Upper lobe of left lung (tissue), 6 donors: Measurements from ENCODE around the gene SCP2. TPM values are rescaled to one million over a fixed set of nuclear protein-coding genes. Genes with fewer than 3 reads are reported as not detected.
A peak's percentile ranks its signal among the peaks of the same experiment; 100 is the strongest.

Source experiments
- ATAC-seq, 2 donors: fragments of 200-7000 bp; cut with Tn5 transposase; one replicate each; pipeline ENCODE4 v1.9.1; 2022; ENCODE audit warnings: mild to moderate bottlenecking in 2 of 2, moderate library complexity in 2 of 2; ENCODE audit not compliant: low FRiP score in 2 of 2
- DNase-seq, 2 donors: peaks; one replicate each; pipeline ENCODE4 v3.0.0-alpha.2; 2019 to 2020
- H3K27ac ChIP-seq, 4 donors: fragments of 200-600 bp; sonication (generic); one replicate each; pipeline ENCODE4 v1.5.1; 2016 to 2019
- H3K27me3 ChIP-seq, 4 donors: fragments of 200-600 bp; sonication (generic); one replicate each; pipeline ENCODE4 v1.5.1; 2017 to 2019
- H3K36me3 ChIP-seq, 4 donors: fragments of 200-600 bp; sonication (generic); one replicate each; pipeline ENCODE4 v1.5.1; 2016 to 2019
- H3K4me1 ChIP-seq, 4 donors: fragments of 200-600 bp; sonication (generic); one replicate each; pipeline ENCODE4 v1.5.1; 2018 to 2019
- H3K4me3 ChIP-seq, 4 donors: fragments of 200-600 bp; sonication (generic); one replicate each; pipeline ENCODE4 v1.5.1; 2017 to 2019; ENCODE audit warnings: mild to moderate bottlenecking in 2 of 4, moderate library complexity in 1 of 4
- H3K9me3 ChIP-seq, 4 donors: fragments of 200-600 bp; sonication (generic); one replicate each; pipeline ENCODE4 v1.5.1; 2018 to 2019
- CTCF ChIP-seq, 6 experiments: fragments of 450-650 bp in 4 of 6; fragments of 200-600 bp in 2 of 6; sonication (generic) in 2 of 6; IDR thresholded peaks; one replicate each; pipeline ENCODE4 v1.5.1; 2016 to 2019; ENCODE audit warnings: antibody characterized with exemption in 6 of 6
- EP300 ChIP-seq, 4 donors: sonication (generic); formaldehyde crosslinking; IDR thresholded peaks; one replicate each; pipeline ENCODE4 v1.5.1; 2017; ENCODE audit warnings: antibody characterized with exemption in 4 of 4, control low read depth in 2 of 4
- POLR2A ChIP-seq, 4 donors: fragments of 450-650 bp; IDR thresholded peaks; one replicate each; pipeline ENCODE4 v1.5.1; 2016 to 2017; ENCODE audit warnings: antibody characterized with exemption in 4 of 4, mild to moderate bottlenecking in 2 of 4
- POLR2AphosphoS5 ChIP-seq, 2 donors: sonication (generic); formaldehyde crosslinking; IDR thresholded peaks; one replicate each; pipeline ENCODE4 v1.5.1; 2017; ENCODE audit warnings: antibody characterized with exemption in 2 of 2
- WGBS, 2 donors: methylation state at CpG; one replicate each; pipeline ENCODE4 v1.1.5; 2017 to 2018; 5-methylcytosine and 5-hydroxymethylcytosine counted together
- total RNA-seq, 6 donors: library from RNA; depleted of rRNA in 4 of 6; stranded (reverse); fragments of >200 nt in 4 of 6; gene quantifications; one replicate each; pipeline versions ENCODE4 v1.1.0 to v1.2.1, GENCODE V29; 2016 to 2021
- donor health status: DM: no; HTN: no; CAD: no; lungs with moderate emphysema.
- donor health status: DM: no; HTN: yes; CAD: no; lungs with severe emphysema.

The SCP2 gene
- total RNA-seq, 6 donors from 2014 or later = 52.4 to 173 (median 131) TPM

- Histone ChIP-seq H3K4me3 (no peak overlapping the region), H3K9me3 (no peaks in the 10 kb centered on the region), H3K4me1 (peaks cover 3 to 11% (median 6%) of the 10 kb centered on the region in 4 donors), H3K27me3 (no peaks in the 10 kb centered on the region), H3K36me3 (no peaks in the 10 kb centered on the region), H3K27ac (no peak overlapping the region)
- 74 to 88% methylated on average over 14 to 19 of the region's 27 CpGs for WGBS, 2 donors
- peak in 1 of 2 donors; percentile 66 for DNase-seq
- ATAC-seq = no peak
- TF ChIP-seq POLR2AphosphoS5 (IDR thresholded peaks at IDR 0.05) = no peak
- no peak for TF ChIP-seq CTCF (IDR thresholded peaks at IDR 0.05)
- no peak for TF ChIP-seq EP300 (IDR thresholded peaks at IDR 0.05)
Observed at GRCh38 chr1:53087332-53088285, 160.5 kb downstream of the SCP2 start.

- H3K4me1 ChIP-seq = peaks cover 3 to 11% (median 6%) of the 10 kb centered on the region in 4 donors
- H3K9me3 ChIP-seq = no peaks in the 10 kb centered on the region
- WGBS, 2 donors = 83 to 90% methylated on average over 19 of the region's 19 CpGs
- TF ChIP-seq POLR2AphosphoS5 (IDR thresholded peaks at IDR 0.05) (no peak), POLR2A (IDR thresholded peaks at IDR 0.05) (no peak), CTCF (IDR thresholded peaks at IDR 0.05) (no peak), EP300 (IDR thresholded peaks at IDR 0.05) (no peak)
- no peak overlapping the region for H3K27ac ChIP-seq
- ATAC-seq (no peak), DNase-seq (no peak)
- H3K27me3 ChIP-seq = no peaks in the 10 kb centered on the region
- H3K4me3 ChIP-seq = no peak overlapping the region
- H3K36me3 ChIP-seq = no peaks in the 10 kb centered on the region
Observed at GRCh38 chr1:53088616-53089300, 161.7 kb downstream of the SCP2 start.

GRCh38 chr1:53089478-53090226 lies 162.6 kb downstream of the SCP2 start:
- TF ChIP-seq CTCF (IDR thresholded peaks at IDR 0.05) = no peak
- no peak for TF ChIP-seq EP300 (IDR thresholded peaks at IDR 0.05)
- no peak for TF ChIP-seq POLR2AphosphoS5 (IDR thresholded peaks at IDR 0.05)
- no peak for TF ChIP-seq POLR2A (IDR thresholded peaks at IDR 0.05)
- Histone ChIP-seq H3K27ac (no peak overlapping the region), H3K27me3 (no peaks in the 10 kb centered on the region), H3K9me3 (no peaks in the 10 kb centered on the region), H3K4me3 (no peak overlapping the region), H3K4me1 (peaks cover 3 to 11% (median 6%) of the 10 kb centered on the region in 4 donors), H3K36me3 (no peaks in the 10 kb centered on the region)
- ATAC-seq = no peak
- 80 to 82% methylated on average over 6 to 11 of the region's 11 CpGs for WGBS, 2 donors
- no peak for DNase-seq

- no peaks in the 10 kb centered on the region for H3K36me3 ChIP-seq
- 86 to 92% methylated on average over 15 to 36 of the region's 37 CpGs for WGBS, 2 donors
- TF ChIP-seq CTCF (IDR thresholded peaks at IDR 0.05) (no peak), POLR2A (IDR thresholded peaks at IDR 0.05) (no peak)
- H3K27ac ChIP-seq = no peak overlapping the region
- H3K9me3 ChIP-seq = no peaks in the 10 kb centered on the region
- no peak overlapping the region for H3K4me3 ChIP-seq
- DNase-seq (peak; percentile 34 to 79), ATAC-seq (peak in 1 of 2 donors; percentile 56)
- peaks cover 3 to 11% (median 6%) of the 10 kb centered on the region in 4 donors for H3K4me1 ChIP-seq
- no peaks in the 10 kb centered on the region for H3K27me3 ChIP-seq
Observed at GRCh38 chr1:53090227-53091147, 163.4 kb downstream of the SCP2 start.
